KMS-11 (cell line): ENCODE measurements around the gene ARHGDIB.

ENCODE experiments used
- H2AFZ ChIP-seq: fragments of 200-600 bp; sonication (generic); 2 replicates; pipeline ENCODE4 v1.6.1; 2016; ENCODE audit warnings: antibody characterized with exemption, mixed run types, low read depth
- H3K27ac ChIP-seq: fragments of 200-600 bp; sonication (generic); 2 replicates; pipeline ENCODE4 v1.6.1; 2016; ENCODE audit warnings: mild to moderate bottlenecking, mixed run types
- H3K27me3 ChIP-seq: fragments of 200-600 bp; sonication (generic); 2 replicates; pipeline ENCODE4 v1.6.1; 2017; ENCODE audit warnings: mild to moderate bottlenecking, low read depth, mixed run types, moderate library complexity; ENCODE audit not compliant: insufficient read depth
- H3K36me3 ChIP-seq: fragments of 200-600 bp; sonication (generic); 2 replicates; pipeline ENCODE4 v1.6.1; 2017; ENCODE audit warnings: mild to moderate bottlenecking, mixed run types; ENCODE audit not compliant: insufficient read depth
- H3K4me1 ChIP-seq: fragments of 200-600 bp; sonication (generic); 2 replicates; pipeline ENCODE4 v1.6.1; 2016; ENCODE audit warnings: mild to moderate bottlenecking, low read depth, mixed run types; ENCODE audit not compliant: poor library complexity, severe bottlenecking
- H3K4me2 ChIP-seq: fragments of 200-600 bp; sonication (generic); 2 replicates; pipeline ENCODE4 v1.7.0; 2016; ENCODE audit warnings: mild to moderate bottlenecking, mixed run types
- H3K4me3 ChIP-seq: fragments of 200-600 bp; sonication (generic); IDR thresholded peaks from 2 replicates; pipeline ENCODE4 v1.6.1; 2017; ENCODE audit warnings: low read depth, low read length, mixed read lengths; ENCODE audit not compliant: insufficient read depth
- H3K79me2 ChIP-seq: fragments of 200-600 bp; sonication (generic); 2 replicates; pipeline ENCODE4 v1.6.1; 2016; ENCODE audit warnings: low read depth, mixed run types; ENCODE audit not compliant: insufficient read depth
- H3K9ac ChIP-seq: fragments of 200-600 bp; sonication (generic); 2 replicates; pipeline ENCODE4 v1.6.1; 2016; ENCODE audit warnings: mild to moderate bottlenecking, mixed run types
- H4K20me1 ChIP-seq: fragments of 200-600 bp; sonication (generic); 2 replicates; pipeline ENCODE4 v1.6.1; 2016; ENCODE audit warnings: mild to moderate bottlenecking, mixed run types; ENCODE audit not compliant: insufficient read depth
- CTCF ChIP-seq: fragments of 200-600 bp; sonication (generic); conservative IDR thresholded peaks from 2 replicates; pipeline ENCODE4 v1.6.1; 2017; ENCODE audit warnings: low read depth, mild to moderate bottlenecking, antibody characterized with exemption, low read length, moderate library complexity, mixed read lengths

The ARHGDIB gene

DNA sequence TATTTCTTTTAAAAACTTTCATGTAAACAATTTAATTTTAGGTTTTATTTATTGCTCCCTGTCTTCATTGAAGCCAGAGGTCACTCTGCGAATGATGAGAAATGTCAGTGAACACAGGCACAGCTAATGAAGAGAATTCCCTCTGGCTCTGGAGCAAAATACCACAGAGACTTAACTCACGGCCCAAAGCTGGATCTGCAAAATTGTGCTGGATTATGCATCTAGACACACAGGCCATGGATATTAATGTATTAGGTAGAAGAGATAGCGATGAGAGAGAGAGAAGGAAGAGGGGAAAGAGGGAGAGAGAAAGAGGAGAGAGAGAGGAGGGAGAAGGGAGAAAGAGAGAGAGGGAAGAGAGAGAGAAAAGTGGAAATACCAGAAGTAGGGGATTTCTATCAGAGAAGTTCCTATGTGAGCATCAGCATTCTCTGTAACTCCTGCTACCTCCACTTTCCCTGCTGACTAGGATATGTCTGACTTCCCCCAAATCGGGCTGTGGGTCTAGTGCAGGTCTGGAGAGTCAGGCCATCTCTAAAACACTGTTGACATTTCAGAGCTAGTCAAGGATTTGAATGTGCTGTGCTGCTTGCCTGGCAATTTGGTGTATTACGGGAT is 3.7 kb downstream of the ARHGDIB start:
- no peak overlapping the region for H2AFZ ChIP-seq
- H3K36me3 ChIP-seq, result no peaks in the 10 kb centered on the region
- H3K4me2 ChIP-seq, result no peak overlapping the region
- H3K27me3 ChIP-seq, result no peaks in the 10 kb centered on the region
- H3K4me1 ChIP-seq, result no peaks in the 10 kb centered on the region
- no peaks in the 10 kb centered on the region for H3K79me2 ChIP-seq
- no peaks in the 10 kb centered on the region for H4K20me1 ChIP-seq
- no peak overlapping the region for H3K27ac ChIP-seq
- H3K9ac ChIP-seq, result no peak overlapping the region
- TF ChIP-seq CTCF, result no peak
- no peak overlapping the region for H3K4me3 ChIP-seq

DNA sequence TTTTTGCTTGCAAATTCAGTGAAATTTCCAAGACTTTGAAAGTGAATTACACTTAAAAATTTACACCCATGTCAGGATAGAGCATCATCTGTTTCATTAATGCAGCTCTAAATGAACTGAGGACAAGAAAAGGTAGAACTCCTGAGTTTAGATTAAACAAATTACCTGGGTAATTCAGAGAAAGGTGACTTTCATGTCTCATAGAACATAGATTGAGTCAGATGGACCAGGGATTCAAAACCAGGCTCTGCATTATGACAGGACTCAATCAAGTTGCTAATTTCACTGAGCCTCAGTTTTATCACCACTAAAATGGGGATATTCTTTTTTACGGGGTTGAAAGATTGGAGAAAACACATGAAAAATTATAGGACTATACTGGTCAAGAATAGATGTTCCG is 4.5 kb downstream of the ARHGDIB start:
- Histone ChIP-seq H3K4me1 (no peaks in the 10 kb centered on the region), H3K9ac (no peak overlapping the region), H3K27me3 (no peaks in the 10 kb centered on the region), H3K4me3 (no peak overlapping the region), H3K27ac (no peak overlapping the region), H2AFZ (no peak overlapping the region), H3K79me2 (no peaks in the 10 kb centered on the region), H4K20me1 (no peaks in the 10 kb centered on the region), H3K4me2 (no peak overlapping the region), H3K36me3 (no peaks in the 10 kb centered on the region)
- no peak for TF ChIP-seq CTCF

GRCh38 chr12:14956024-14956891 is 5.1 kb downstream of the ARHGDIB start:
- no peak for TF ChIP-seq CTCF
- Histone ChIP-seq H3K4me3 (no peak overlapping the region), H3K27ac (no peak overlapping the region), H3K79me2 (no peaks in the 10 kb centered on the region), H3K4me1 (no peaks in the 10 kb centered on the region), H2AFZ (no peak overlapping the region), H3K27me3 (no peaks in the 10 kb centered on the region), H3K9ac (no peak overlapping the region), H4K20me1 (no peaks in the 10 kb centered on the region), H3K4me2 (no peak overlapping the region), H3K36me3 (no peaks in the 10 kb centered on the region)

- no peak overlapping the region for H3K4me3 ChIP-seq
- H3K27me3 ChIP-seq, result no peaks in the 10 kb centered on the region
- H2AFZ ChIP-seq, result no peak overlapping the region
- H3K4me1 ChIP-seq, result peaks cover 4% of the 10 kb centered on the region
- no peak overlapping the region for H3K27ac ChIP-seq
- no peak overlapping the region for H3K4me2 ChIP-seq
- no peaks in the 10 kb centered on the region for H4K20me1 ChIP-seq
- no peak for TF ChIP-seq CTCF
- H3K36me3 ChIP-seq, result no peaks in the 10 kb centered on the region
- H3K79me2 ChIP-seq, result no peaks in the 10 kb centered on the region
- no peak overlapping the region for H3K9ac ChIP-seq
Measured at GRCh38 chr12:14954269-14954668, 7.1 kb downstream of the ARHGDIB start.
